Embryonic facial prominence (tissue), 1 donor: Measurements from ENCODE around the gene GPR137C.
"Not testable (repeated sequence)": the region's sequence is repeated elsewhere in the genome, so short reads cannot be mapped to it uniquely, and the experiment has no call there.

ENCODE experiments used
- DNase-seq: peaks from one replicate; pipeline ENCODE4 v3.0.0-alpha.2; 2016; ENCODE audit errors: extremely low spot score

GPR137C gene

GRCh38 chr14:52563120-52563519 is 10.5 kb downstream of the GPR137C start:
- DNase-seq, result no peak

GRCh38 chr14:52568454-52568853 is 15.8 kb downstream of the GPR137C start:
- DNase-seq, result not testable (repeated sequence)

GRCh38 chr14:52575858-52576257 is 23.2 kb downstream of the GPR137C start:
- DNase-seq, result no peak

- no peak for DNase-seq
These were observed 30.9 kb downstream of the GPR137C start for GRCh38 chr14:52583544-52583943.

- no peak for DNase-seq
These were observed 37.0 kb downstream of the GPR137C start for GRCh38 chr14:52589646-52590045.

GRCh38 chr14:52590318-52590717 is 37.7 kb downstream of the GPR137C start:
- no peak for DNase-seq

GRCh38 chr14:52596320-52596719 is 43.7 kb downstream of the GPR137C start:
- no peak for DNase-seq

GRCh38 chr14:52596861-52597260 is 44.2 kb downstream of the GPR137C start:
- no peak for DNase-seq

GRCh38 chr14:52598568-52598967 is 45.9 kb downstream of the GPR137C start:
- no peak for DNase-seq

GRCh38 chr14:52599974-52600373 is 47.3 kb downstream of the GPR137C start:
- DNase-seq, result no peak

GRCh38 chr14:52602131-52602530 is 49.5 kb downstream of the GPR137C start:
- DNase-seq, result no peak

GRCh38 chr14:52607061-52607460 is 54.4 kb downstream of the GPR137C start:
- no peak for DNase-seq

GRCh38 chr14:52609445-52610044 is 56.9 kb downstream of the GPR137C start:
- no peak for DNase-seq

- DNase-seq, result no peak
These were observed 57.6 kb downstream of the GPR137C start for GRCh38 chr14:52610187-52610586.

GRCh38 chr14:52618602-52619001 is 66.0 kb downstream of the GPR137C start:
- no peak for DNase-seq

GRCh38 chr14:52619687-52620086 is 67.1 kb downstream of the GPR137C start:
- DNase-seq, result no peak

GRCh38 chr14:52640137-52640536 is 87.5 kb downstream of the GPR137C start:
- no peak for DNase-seq

GRCh38 chr14:52641745-52642144 is 89.1 kb downstream of the GPR137C start:
- no peak for DNase-seq

GRCh38 chr14:52649511-52649910 is 96.9 kb downstream of the GPR137C start:
- DNase-seq, result no peak

GRCh38 chr14:52650774-52651173 is 98.1 kb downstream of the GPR137C start:
- no peak for DNase-seq

- DNase-seq, result no peak
These were observed 104.3 kb downstream of the GPR137C start for GRCh38 chr14:52656905-52657304.

- no peak for DNase-seq
These were observed 107.7 kb downstream of the GPR137C start for GRCh38 chr14:52660325-52660724.

GRCh38 chr14:52660832-52661231 is 108.2 kb downstream of the GPR137C start:
- no peak for DNase-seq

- no peak for DNase-seq
These were observed 108.7 kb downstream of the GPR137C start for GRCh38 chr14:52661314-52661713.
